ENCODE data around the gene PCSK5.

DNA sequence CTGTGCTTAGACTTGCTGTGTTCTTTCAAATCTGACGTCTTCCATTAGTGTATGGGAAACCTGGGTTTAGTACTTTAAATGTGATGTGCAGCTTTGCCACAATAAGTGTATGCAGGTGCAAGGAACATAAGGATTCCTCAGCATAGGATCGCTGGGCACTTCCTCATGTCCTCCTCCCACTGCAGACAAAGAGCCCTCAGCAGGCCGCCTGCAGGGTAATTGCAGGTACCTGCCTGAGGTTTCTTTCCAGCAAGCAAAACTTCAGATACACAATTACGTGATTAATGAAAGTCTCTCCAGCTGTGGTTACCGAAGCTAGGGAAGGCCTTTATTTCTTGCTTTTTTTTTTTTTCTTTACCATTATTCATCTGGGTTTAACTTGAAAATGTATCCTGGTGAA is 270.6 kb downstream of the PCSK5 start:
- TF ChIP-seq TAF1 (IDR thresholded peaks at IDR 0.05; ENCODE audit: low read depth) = no peak
- TF ChIP-seq CEBPB (IDR thresholded peaks at IDR 0.05) = no peak
- TF ChIP-seq, protein P1, sequence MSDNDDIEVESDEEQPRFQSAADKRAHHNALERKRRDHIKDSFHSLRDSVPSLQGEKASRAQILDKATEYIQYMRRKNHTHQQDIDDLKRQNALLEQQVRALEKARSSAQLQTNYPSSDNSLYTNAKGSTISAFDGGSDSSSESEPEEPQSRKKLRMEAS (IDR thresholded peaks at IDR 0.05) = no peak
- no peak for TF ChIP-seq TEAD4 (IDR thresholded peaks at IDR 0.05)
- no peak for TF ChIP-seq RAD21 (IDR thresholded peaks at IDR 0.05; ENCODE audit: low read depth)
- no peak for TF ChIP-seq TCF12 (IDR thresholded peaks at IDR 0.05; ENCODE audit: low read depth)
- TF ChIP-seq REST (IDR thresholded peaks at IDR 0.05; ENCODE audit: low read depth) = no peak
- TF ChIP-seq FOXM1 (IDR thresholded peaks at IDR 0.05; ENCODE audit: borderline replicate concordance, low read depth) = no peak
- TF ChIP-seq YY1 (IDR thresholded peaks at IDR 0.05; ENCODE audit: low read depth) = no peak
- no peak for TF ChIP-seq EP300 (IDR thresholded peaks at IDR 0.05; ENCODE audit: borderline replicate concordance)
- TF ChIP-seq CREB1 (IDR thresholded peaks at IDR 0.05; ENCODE audit: low read depth) = no peak
- TF ChIP-seq EGR1 (IDR thresholded peaks at IDR 0.05) = no peak
- no peak for TF ChIP-seq NFIC (IDR thresholded peaks at IDR 0.05)
- TF ChIP-seq USF1 (IDR thresholded peaks at IDR 0.05) = no peak

Data from Ishikawa (cell line).